ENCODE measurements around the gene FAM193A.
"Not testable (repeated sequence)": the region's sequence is repeated elsewhere in the genome, so short reads cannot be mapped to it uniquely, and the experiment has no call there.

The FAM193A gene

GRCh38 chr4:2768124-2768523 is 231.7 kb downstream of the FAM193A start:
- TF ChIP-seq ZFX (IDR thresholded peaks at IDR 0.05; ENCODE audit: borderline replicate concordance): no peak
- TF ChIP-seq, protein P1, sequence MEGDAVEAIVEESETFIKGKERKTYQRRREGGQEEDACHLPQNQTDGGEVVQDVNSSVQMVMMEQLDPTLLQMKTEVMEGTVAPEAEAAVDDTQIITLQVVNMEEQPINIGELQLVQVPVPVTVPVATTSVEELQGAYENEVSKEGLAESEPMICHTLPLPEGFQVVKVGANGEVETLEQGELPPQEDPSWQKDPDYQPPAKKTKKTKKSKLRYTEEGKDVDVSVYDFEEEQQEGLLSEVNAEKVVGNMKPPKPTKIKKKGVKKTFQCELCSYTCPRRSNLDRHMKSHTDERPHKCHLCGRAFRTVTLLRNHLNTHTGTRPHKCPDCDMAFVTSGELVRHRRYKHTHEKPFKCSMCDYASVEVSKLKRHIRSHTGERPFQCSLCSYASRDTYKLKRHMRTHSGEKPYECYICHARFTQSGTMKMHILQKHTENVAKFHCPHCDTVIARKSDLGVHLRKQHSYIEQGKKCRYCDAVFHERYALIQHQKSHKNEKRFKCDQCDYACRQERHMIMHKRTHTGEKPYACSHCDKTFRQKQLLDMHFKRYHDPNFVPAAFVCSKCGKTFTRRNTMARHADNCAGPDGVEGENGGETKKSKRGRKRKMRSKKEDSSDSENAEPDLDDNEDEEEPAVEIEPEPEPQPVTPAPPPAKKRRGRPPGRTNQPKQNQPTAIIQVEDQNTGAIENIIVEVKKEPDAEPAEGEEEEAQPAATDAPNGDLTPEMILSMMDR (IDR thresholded peaks at IDR 0.05): no peak
- no peak overlapping the region for H3K27ac ChIP-seq

DNA sequence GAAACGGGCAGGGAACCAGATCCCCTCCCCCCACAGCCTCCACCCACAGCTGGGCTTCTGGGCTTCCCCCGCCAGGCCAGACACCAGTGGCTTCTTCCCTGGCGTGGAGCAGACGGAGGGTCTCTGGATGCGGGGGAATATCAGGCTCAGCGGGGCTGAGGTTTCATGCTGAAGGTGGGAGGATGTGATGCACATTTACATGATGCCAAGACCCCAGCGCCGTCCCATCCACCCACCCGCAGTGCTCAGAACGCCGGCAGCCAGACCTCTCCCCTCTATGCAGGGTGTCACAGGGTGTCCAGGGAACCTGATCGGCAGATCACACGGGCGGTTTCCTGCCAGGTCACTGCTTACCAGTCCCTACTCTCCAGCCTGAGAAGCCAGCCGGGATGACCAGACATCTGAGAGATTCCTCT is 232.5 kb downstream of the FAM193A start:
- TF ChIP-seq ZFX (IDR thresholded peaks at IDR 0.05; ENCODE audit: borderline replicate concordance): no peak
- TF ChIP-seq, protein P1 (IDR thresholded peaks at IDR 0.05): no peak
- no peak overlapping the region for H3K27ac ChIP-seq

GRCh38 chr4:2771264-2771663 is 234.8 kb downstream of the FAM193A start:
- H3K27ac ChIP-seq: no peak overlapping the region
- TF ChIP-seq, protein P1 (IDR thresholded peaks at IDR 0.05): no peak
- no peak for TF ChIP-seq ZFX (IDR thresholded peaks at IDR 0.05; ENCODE audit: borderline replicate concordance)

GRCh38 chr4:2780643-2781042 is 244.2 kb downstream of the FAM193A start:
- not testable (repeated sequence) for H3K27ac ChIP-seq

DNA sequence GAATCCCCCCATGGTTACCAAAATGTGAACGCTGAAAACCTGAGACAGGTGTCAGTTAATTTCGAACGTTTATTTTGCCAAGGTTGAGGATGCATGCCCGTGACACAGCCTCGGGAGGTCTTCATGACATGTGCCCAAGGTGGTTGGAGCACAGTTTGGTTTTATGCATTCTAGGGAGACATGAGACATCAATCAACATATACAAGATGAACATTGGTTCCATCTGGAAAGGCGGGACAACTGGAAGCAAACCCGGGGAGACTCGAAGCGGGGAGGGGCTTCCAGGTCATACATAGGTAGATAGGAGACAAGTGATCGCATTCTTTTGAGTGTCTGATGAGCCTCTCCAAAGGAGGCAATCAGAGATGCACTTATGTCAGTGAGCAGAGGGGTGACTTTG is 245.5 kb downstream of the FAM193A start:
- no peak overlapping the region for H3K27ac ChIP-seq
- no peak for TF ChIP-seq ZFX (IDR thresholded peaks at IDR 0.05; ENCODE audit: borderline replicate concordance)
- TF ChIP-seq, protein P1 (IDR thresholded peaks at IDR 0.05): no peak
